ENCODE results near the gene ADAMTS7. TPM values are rescaled to one million over a fixed set of nuclear protein-coding genes. Genes with fewer than 3 reads are reported as not detected.

The ADAMTS7 gene
- total and polyA plus RNA-seq, 2 of the 4 experiments (the other 2 are of a cell fraction): 1.4 to 12.6 TPM

DNA sequence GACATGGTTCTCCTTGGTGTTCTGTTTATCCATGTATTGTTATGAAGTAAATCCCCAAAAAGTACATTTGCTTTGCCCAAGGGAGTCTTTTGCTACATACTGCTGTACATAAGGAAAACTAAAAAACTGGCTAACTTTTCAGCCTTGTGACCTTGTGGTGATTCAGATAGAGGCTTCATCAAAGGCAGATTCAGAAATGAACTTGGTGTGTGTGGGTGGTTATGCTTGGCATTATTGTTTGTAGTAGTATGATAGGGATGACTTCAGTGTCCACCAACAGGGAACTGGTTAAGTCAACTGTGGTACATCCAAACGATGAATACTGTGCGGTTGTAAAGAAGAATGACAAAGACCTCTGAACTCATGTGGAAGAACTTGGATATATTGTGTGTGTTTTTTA lies 94.6 kb downstream of the ADAMTS7 start:
- H4K20me1 ChIP-seq (ENCODE audit: insufficient read depth, low read length): no peaks in the 10 kb centered on the region
- H3K9me1 ChIP-seq (ENCODE audit: insufficient read depth, low read length): no peaks in the 10 kb centered on the region
- no peak overlapping the region for H2BK120ac ChIP-seq (ENCODE audit: low read depth, low read length)
- H2BK5ac ChIP-seq (ENCODE audit: low read depth, low read length, poor library complexity, severe bottlenecking): no peak overlapping the region
- intact Hi-C loops (cut with micrococcal nuclease): no loop called here
- H3K27ac ChIP-seq (ENCODE audit: insufficient read depth, low read length): no peak overlapping the region
- no peak overlapping the region for H2AK5ac ChIP-seq (ENCODE audit: low read depth, low read length)
- ChIA-PET POLR2A (ENCODE audit: unreplicated experiment) (no interaction called here), CTCF (no interaction called here)
- no peaks in the 10 kb centered on the region for H3K9me3 ChIP-seq (ENCODE audit: control insufficient read depth, insufficient read depth, low read length)
- H3K23ac ChIP-seq (ENCODE audit: low read depth, low read length): no peak overlapping the region
- dilution Hi-C loops (cut with HindIII; ENCODE audit: low sequenced_read_pairs, unreplicated experiment): no loop called here
- no peak overlapping the region for H4K8ac ChIP-seq (ENCODE audit: low read depth in 2 of 2, low read length in 2 of 2)
- H3K4me3 ChIP-seq (ENCODE audit: insufficient read depth, low read depth, low read length): no peak overlapping the region
- H3K4ac ChIP-seq (ENCODE audit: low read depth, low read length): no peak overlapping the region
- H3K36me3 ChIP-seq (ENCODE audit: control insufficient read depth, insufficient read depth, low read length): no peaks in the 10 kb centered on the region
- in situ Hi-C loops (cut with MboI; ENCODE audit: low sequenced_read_pairs): no loop called here
- ATAC-seq (ENCODE audit: low read depth) (no peak), DNase-seq (peak; percentile 16)
- H3K56ac ChIP-seq (ENCODE audit: extremely low read depth, insufficient read depth, low read length): no peak overlapping the region
- no peak overlapping the region for H4K91ac ChIP-seq (ENCODE audit: insufficient read depth, low read depth, low read length)
- H3K27me3 ChIP-seq (ENCODE audit: control insufficient read depth, insufficient read depth, low read length): peaks cover 9% of the 10 kb centered on the region; the same call in 1 of the 2 replicates
- no peak overlapping the region for H3K14ac ChIP-seq (replicated peaks; ENCODE audit: low read depth, low read length)
- no peak for TF ChIP-seq RCOR1 (IDR thresholded peaks at IDR 0.05; ENCODE audit: insufficient replicate concordance, low read length)
- no peak for TF ChIP-seq RFX5 (IDR thresholded peaks at IDR 0.05; ENCODE audit: low read depth, low read length)
- TF ChIP-seq, protein P1, sequence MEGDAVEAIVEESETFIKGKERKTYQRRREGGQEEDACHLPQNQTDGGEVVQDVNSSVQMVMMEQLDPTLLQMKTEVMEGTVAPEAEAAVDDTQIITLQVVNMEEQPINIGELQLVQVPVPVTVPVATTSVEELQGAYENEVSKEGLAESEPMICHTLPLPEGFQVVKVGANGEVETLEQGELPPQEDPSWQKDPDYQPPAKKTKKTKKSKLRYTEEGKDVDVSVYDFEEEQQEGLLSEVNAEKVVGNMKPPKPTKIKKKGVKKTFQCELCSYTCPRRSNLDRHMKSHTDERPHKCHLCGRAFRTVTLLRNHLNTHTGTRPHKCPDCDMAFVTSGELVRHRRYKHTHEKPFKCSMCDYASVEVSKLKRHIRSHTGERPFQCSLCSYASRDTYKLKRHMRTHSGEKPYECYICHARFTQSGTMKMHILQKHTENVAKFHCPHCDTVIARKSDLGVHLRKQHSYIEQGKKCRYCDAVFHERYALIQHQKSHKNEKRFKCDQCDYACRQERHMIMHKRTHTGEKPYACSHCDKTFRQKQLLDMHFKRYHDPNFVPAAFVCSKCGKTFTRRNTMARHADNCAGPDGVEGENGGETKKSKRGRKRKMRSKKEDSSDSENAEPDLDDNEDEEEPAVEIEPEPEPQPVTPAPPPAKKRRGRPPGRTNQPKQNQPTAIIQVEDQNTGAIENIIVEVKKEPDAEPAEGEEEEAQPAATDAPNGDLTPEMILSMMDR (conservative IDR thresholded peaks at IDR 0.05; ENCODE audit: low read depth, low read length): no peak
- TF ChIP-seq BHLHE40 (IDR thresholded peaks at IDR 0.05; ENCODE audit: low read depth, low read length): no peak
- TF ChIP-seq MAFK (IDR thresholded peaks at IDR 0.05; ENCODE audit: low read depth, low read length): no peak
- no peak for TF ChIP-seq CHD1 (IDR thresholded peaks at IDR 0.05; ENCODE audit: low read depth, low read length)
- no peak for TF ChIP-seq NFE2L2 (IDR thresholded peaks at IDR 0.05; ENCODE audit: low read depth, low read length)
- TF ChIP-seq SMC3 (IDR thresholded peaks at IDR 0.05; ENCODE audit: low read depth, low read length): no peak
- no peak for TF ChIP-seq MAZ (IDR thresholded peaks at IDR 0.05; ENCODE audit: borderline replicate concordance, low read depth, low read length)
- no peak for TF ChIP-seq MXI1 (IDR thresholded peaks at IDR 0.05; ENCODE audit: borderline replicate concordance, low read depth, low read length)
- no peak for TF ChIP-seq POLR2A (IDR thresholded peaks at IDR 0.05; ENCODE audit: low read depth, low read length)
- TF ChIP-seq CEBPB (IDR thresholded peaks at IDR 0.05; ENCODE audit: low read depth, low read length): no peak
- TF ChIP-seq, protein P2, sequence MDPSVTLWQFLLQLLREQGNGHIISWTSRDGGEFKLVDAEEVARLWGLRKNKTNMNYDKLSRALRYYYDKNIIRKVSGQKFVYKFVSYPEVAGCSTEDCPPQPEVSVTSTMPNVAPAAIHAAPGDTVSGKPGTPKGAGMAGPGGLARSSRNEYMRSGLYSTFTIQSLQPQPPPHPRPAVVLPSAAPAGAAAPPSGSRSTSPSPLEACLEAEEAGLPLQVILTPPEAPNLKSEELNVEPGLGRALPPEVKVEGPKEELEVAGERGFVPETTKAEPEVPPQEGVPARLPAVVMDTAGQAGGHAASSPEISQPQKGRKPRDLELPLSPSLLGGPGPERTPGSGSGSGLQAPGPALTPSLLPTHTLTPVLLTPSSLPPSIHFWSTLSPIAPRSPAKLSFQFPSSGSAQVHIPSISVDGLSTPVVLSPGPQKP (IDR thresholded peaks at IDR 0.05; ENCODE audit: borderline replicate concordance, low read depth, low read length): no peak
- no peak for TF ChIP-seq FOS (IDR thresholded peaks at IDR 0.05; ENCODE audit: low read depth, low read length)
- TF ChIP-seq, protein P3, sequence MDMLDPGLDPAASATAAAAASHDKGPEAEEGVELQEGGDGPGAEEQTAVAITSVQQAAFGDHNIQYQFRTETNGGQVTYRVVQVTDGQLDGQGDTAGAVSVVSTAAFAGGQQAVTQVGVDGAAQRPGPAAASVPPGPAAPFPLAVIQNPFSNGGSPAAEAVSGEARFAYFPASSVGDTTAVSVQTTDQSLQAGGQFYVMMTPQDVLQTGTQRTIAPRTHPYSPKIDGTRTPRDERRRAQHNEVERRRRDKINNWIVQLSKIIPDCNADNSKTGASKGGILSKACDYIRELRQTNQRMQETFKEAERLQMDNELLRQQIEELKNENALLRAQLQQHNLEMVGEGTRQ (IDR thresholded peaks at IDR 0.05; ENCODE audit: low read depth, low read length): no peak
- TF ChIP-seq RAD21 (IDR thresholded peaks at IDR 0.05; ENCODE audit: low read length): no peak
- no peak overlapping the region for H2BK15ac ChIP-seq (ENCODE audit: low read depth, low read length)
- 80% methylated on average over 2 of the region's 2 CpGs; no CpG with 5 or more reads in 1 of the 2 experiments for WGBS, 2 experiments (ENCODE audit: extremely low coverage in 2 of 2, insufficient read length in 1 of 2)
- H3K9ac ChIP-seq (ENCODE audit: low read depth, low read length): no peak overlapping the region
- no peaks in the 10 kb centered on the region for H3K79me1 ChIP-seq (ENCODE audit: low read depth in 1 of 2, low read length in 2 of 2)
- H3K4me1 ChIP-seq (ENCODE audit: control insufficient read depth, insufficient read depth, low read length): no peaks in the 10 kb centered on the region
- BruUV-seq (replicated peaks): no TSS peak
- H3K18ac ChIP-seq (ENCODE audit: low read depth, low read length): no peak overlapping the region
- H3K4me2 ChIP-seq (ENCODE audit: low read depth, low read length): no peak overlapping the region
- H4K5ac ChIP-seq (ENCODE audit: low read depth, low read length): no peak overlapping the region
- H2AK9ac ChIP-seq (replicated peaks; ENCODE audit: low read depth, low read length, poor library complexity): no peak overlapping the region
- H2BK20ac ChIP-seq (ENCODE audit: low read depth, low read length): no peak overlapping the region
- no peak overlapping the region for H2AFZ ChIP-seq (replicated peaks; ENCODE audit: low read length, poor library complexity)

Measured in IMR-90 (cell line).